NCI-H1105 (cell line): ENCODE measurements around the gene PDE6B.
"Not testable (repeated sequence)": the region's sequence is repeated elsewhere in the genome, so short reads cannot be mapped to it uniquely, and the experiment has no call there.

Source experiments
- DNase-seq: peaks from one replicate; lab custom pipeline; 2025; lab: John Stamatoyannopoulos, UW

Gene PDE6B

DNA sequence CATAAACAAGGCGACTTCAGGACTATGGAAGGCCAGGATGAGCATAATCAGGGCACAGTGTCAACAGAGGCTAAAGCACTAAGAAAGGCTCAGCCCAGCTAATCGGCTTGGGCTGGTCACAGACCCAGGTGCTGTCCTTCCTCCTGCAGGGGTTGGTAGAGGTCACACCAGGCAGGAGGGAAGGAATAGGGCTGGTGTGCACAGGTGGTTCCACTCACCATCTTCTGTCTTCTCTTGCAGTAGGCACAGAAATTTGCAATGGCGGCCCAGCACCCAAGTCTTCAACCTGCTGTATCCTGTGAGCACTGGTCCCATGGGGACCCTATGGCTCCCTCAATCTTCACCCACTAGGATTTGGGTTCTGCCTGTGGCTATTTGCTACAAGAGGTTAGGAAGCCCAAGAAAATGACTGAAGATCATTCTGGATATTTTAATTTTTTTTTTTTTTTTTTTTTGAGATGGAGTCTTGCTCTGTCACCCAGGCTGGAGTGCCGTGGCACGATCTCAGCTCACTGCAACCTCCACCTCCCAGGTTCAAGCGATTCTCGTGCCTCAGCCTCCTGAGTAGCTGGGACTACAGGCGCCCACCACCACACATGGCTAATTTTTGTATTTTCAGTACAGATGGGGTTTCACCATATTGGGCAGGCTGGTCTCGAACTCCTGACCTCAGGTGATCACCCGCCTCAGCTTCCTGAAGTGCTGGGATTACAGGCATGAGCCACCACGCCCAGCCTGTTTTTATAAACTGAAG lies 44.6 kb downstream of the PDE6B start:
- DNase-seq: not testable (repeated sequence)

DNA sequence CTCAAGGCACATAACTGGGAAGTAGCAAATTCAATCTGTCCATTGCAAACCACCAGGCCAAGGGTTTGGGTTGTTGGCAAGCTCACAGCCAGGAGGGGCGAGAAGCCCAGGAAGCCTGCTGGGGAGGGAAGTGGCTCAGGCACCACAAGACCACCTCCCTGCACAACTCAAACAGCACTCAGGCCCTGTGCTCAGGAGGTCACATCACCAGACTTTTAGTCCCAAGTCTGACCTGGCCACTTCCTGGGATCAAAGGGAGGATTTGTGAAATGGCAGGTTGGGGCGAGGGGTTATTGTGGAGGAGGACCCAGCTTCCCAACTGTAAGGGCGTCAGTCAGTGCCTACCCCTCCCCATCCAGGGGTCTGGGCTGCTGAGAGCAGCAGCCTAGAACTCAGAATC lies 46.4 kb downstream of the PDE6B start:
- no peak for DNase-seq

GRCh38 chr4:673349-674091 lies 48.1 kb downstream of the PDE6B start:
- no peak for DNase-seq

- peak; percentile 81 for DNase-seq
Observed at GRCh38 chr4:674172-675035, 49.0 kb downstream of the PDE6B start, which contains the start of the genes ATP5ME and MYL5. ATP5ME (minus strand) TSS chr4:674276; CDS start chr4:674247, 29 bp downstream. MYL5 (plus strand) TSS chr4:674542; CDS start chr4:678027, 3,485 bp downstream.

DNA sequence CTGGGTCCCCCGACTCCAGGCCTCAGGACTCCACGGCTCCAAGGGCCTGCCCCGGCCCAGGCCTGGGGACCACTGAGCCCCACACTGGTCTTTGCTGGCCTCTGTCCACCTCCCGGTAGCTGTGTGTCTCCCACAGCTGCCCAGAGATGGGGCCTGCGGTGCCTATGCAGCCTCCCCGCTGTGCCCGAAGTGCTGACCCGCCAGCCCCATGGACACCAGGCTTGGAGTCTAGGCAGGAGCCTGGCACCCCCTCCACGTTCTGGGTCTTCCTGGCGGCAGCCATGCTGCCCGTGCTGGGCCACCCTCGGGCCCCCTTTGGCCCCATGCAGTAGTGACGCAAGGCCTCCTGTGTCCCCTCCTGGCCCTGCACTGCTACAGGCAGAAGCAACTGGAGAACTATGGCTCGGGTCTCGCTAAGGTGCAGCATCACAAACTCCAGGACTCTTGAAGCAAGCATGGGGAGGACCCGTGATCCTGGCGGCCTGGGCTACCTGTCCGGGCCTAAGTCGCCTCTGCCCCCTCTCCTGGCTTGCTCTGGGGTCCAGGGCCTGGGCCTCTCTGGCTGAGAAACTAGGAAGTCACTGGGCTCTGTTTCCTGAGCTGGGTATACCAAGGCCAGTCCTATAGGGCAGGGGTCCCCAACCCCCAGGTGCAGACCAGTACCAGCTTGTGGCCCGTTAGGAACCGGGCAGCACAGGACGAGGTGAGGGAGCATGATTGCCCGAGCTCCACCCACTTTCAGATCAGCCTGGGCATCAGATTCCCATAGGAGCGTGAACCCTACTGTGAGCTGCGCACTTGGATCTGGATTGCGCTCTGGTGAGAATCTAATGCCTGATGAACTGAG lies 49.9 kb downstream of the PDE6B start:
- no peak for DNase-seq

GRCh38 chr4:675980-676870 lies 50.9 kb downstream of the PDE6B start:
- DNase-seq: no peak

- no peak for DNase-seq
Observed at GRCh38 chr4:676871-677235, 51.5 kb downstream of the PDE6B start.

GRCh38 chr4:677431-678293 lies 52.3 kb downstream of the PDE6B start:
- DNase-seq: no peak

- DNase-seq: no peak
Observed at GRCh38 chr4:678331-679103, 53.1 kb downstream of the PDE6B start.

- no peak for DNase-seq
Observed at GRCh38 chr4:679104-679481, 53.7 kb downstream of the PDE6B start.

DNA sequence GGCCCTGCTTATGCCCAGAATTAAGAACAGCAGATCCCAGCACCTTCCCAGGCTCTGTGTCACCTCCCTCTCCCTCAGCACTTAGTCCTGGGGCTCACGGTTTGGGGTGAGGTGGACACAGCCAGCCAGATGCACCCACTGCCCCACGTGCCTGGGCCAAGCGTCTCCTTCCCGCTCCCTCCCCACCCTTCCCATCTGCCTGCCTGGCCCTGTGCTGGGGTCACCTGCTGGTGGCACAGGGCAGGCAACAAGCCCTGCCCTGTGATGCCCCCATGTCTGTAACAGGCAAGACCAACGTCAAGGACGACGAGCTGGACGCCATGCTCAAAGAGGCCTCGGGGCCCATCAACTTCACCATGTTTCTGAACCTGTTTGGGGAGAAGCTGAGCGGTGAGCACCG lies 54.3 kb downstream of the PDE6B start:
- no peak for DNase-seq

DNA sequence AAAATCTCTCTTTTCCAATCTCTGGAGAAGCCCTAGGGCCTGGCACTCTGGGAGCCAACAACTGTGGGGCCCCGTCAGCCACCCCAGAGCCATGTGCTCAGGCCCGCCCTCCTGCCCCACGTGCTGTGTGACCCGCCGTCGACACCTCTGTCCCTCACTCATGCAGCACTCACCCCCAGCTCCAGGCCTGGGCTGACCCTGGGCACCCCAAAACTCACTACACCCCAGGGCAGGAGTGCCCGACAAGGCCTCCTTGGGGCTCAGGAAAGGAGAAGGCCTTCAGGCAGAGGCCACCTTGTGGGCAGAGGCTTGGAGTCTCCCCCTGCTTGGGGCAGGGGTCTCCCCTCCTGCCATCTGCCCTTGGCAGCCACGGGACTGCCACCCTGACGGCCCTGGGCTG lies 54.7 kb downstream of the PDE6B start:
- no peak for DNase-seq

DNA sequence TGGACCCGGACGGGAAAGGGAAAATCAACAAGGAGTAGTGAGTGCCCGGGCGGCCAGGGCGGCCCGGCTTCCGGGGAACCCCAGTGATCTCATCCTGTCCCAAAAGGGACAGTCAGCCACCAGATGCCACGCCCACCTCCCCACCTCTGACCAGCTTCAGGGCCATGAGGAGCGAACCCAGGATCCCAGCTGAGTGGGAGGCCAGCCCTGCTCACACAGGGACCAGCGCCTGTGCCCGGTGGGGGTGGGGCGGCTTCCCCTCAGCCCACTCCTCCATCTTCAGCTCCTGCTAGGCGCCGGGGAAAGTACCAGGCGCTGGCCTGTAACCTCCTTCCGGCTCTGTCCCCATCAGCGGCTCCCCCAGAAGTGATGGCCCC lies 55.2 kb downstream of the PDE6B start:
- no peak for DNase-seq

- DNase-seq: no peak
Observed at GRCh38 chr4:680928-681645, 55.7 kb downstream of the PDE6B start.

DNA sequence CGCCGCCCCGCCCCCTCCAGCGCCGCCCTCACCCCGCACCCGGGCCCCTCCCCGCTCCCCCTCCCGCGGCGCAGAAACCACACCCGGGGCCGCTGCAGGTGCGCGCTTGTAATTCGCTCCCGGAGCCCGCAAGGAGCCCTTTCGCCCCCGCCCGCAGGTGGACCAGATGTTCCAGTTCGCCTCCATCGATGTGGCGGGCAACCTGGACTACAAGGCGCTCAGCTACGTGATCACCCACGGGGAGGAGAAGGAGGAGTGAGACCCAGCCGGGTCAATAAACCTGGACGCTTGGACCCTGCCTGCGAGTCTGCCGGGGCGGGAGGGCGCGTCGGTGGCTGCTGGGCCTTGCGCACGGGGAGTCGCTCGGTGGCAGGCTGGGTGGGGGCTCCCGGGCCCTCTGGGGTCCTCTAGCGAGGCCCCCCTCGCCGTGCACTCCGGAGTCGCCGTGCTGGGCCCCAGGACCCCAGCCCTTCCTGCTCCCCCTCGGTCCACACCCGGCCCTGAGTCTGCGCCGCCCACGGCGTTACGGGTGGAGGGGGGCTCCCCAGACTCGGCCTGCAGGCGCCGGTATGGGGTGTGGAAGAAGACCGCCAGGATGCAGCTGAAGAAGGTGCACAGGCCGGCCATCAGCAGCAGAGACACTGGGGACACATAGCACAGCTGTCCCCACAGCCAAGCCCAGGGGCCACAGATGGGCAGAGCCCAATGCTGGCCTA lies 56.5 kb downstream of the PDE6B start:
- peak; percentile 60 for DNase-seq

DNA sequence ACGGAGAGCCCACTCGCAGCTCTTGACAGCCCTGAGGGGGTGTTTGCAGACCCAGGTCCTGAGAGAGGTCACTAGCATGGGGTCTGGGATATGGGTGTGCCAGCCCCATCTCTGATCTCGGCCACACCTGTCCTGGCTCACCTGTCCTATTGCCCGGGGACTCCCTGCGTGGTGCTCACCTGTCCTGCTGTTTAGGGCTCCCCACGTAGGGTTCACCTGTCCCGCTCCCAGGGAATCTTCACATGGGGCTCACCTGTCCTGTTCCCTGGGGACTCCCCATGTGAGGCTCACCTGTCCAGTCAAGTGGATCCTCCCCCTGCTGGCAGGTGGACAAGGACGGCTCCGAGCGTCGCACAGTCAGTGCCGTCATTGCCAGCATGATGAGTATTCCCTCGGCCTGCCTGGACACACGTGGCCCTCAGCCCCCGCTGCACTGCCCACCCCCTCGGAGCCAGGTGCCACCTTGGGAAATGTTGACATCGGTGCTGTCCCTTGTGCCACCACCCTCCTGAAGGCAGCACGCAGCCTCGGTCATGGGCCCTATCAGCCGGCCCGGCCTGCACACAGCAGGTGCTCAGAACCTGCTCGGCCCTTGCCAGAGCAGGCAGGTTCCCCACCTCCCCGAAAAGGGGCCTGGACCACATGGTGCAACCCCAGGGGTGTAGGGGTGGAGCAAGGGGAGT lies 57.3 kb downstream of the PDE6B start:
- DNase-seq: no peak
